ENCODE measurements around the gene P2RY12.
A peak's percentile ranks its signal among the peaks of the same experiment; 100 is the strongest.

P2RY12 gene

GRCh38 chr3:151297429-151297828, 87.1 kb downstream of the P2RY12 start:
- no peak for DNase-seq (ENCODE audit: low read depth)
- no peak for TF ChIP-seq CTCF (conservative IDR thresholded peaks at IDR 0.05; ENCODE audit: low read depth, low read length)
- no peak overlapping the region for H3K4me3 ChIP-seq (ENCODE audit: low read length)

GRCh38 chr3:151296226-151296625, 88.3 kb downstream of the P2RY12 start:
- DNase-seq (ENCODE audit: low read depth) = no peak
- H3K4me3 ChIP-seq (ENCODE audit: low read length) = no peak overlapping the region
- TF ChIP-seq CTCF (conservative IDR thresholded peaks at IDR 0.05; ENCODE audit: low read depth, low read length) = no peak

- DNase-seq (ENCODE audit: low read depth) = no peak
- no peak for TF ChIP-seq CTCF (conservative IDR thresholded peaks at IDR 0.05; ENCODE audit: low read depth, low read length)
- H3K4me3 ChIP-seq (ENCODE audit: low read length) = no peak overlapping the region
Observed at GRCh38 chr3:151293127-151293526, 91.4 kb downstream of the P2RY12 start.

GRCh38 chr3:151290673-151291072, 93.9 kb downstream of the P2RY12 start:
- TF ChIP-seq CTCF (conservative IDR thresholded peaks at IDR 0.05; ENCODE audit: low read depth, low read length) = peak; percentile 47
- H3K4me3 ChIP-seq (ENCODE audit: low read length) = no peak overlapping the region
- no peak for DNase-seq (ENCODE audit: low read depth)

GRCh38 chr3:151289445-151289844, 95.1 kb downstream of the P2RY12 start:
- no peak overlapping the region for H3K4me3 ChIP-seq (ENCODE audit: low read length)
- no peak for TF ChIP-seq CTCF (conservative IDR thresholded peaks at IDR 0.05; ENCODE audit: low read depth, low read length)
- DNase-seq (ENCODE audit: low read depth) = no peak

All from retinal pigment epithelial cell (primary cell).